ENCODE results near the gene PLCD4.

Gene PLCD4

GRCh38 chr2:218607436-218608115 is at the start of gene PLCD4:
TSS of gene PLCD4 (plus strand) at chr2:218607899. CDS start at chr2:218615740, 7,841 bp downstream.
- DNase-seq = no peak

- no peak for DNase-seq
These were observed 49.8 kb upstream of the PLCD4 start for GRCh38 chr2:218557941-218558340.

GRCh38 chr2:218558986-218559385 is 48.7 kb upstream of the PLCD4 start:
- no peak for DNase-seq

GRCh38 chr2:218564056-218564455 is 43.6 kb upstream of the PLCD4 start:
- DNase-seq = no peak

- DNase-seq = no peak
These were observed 41.4 kb upstream of the PLCD4 start for GRCh38 chr2:218566296-218566695.

- DNase-seq = no peak
These were observed 39.9 kb upstream of the PLCD4 start for GRCh38 chr2:218567797-218568189.

- DNase-seq = peak; percentile 100
These were observed 39.3 kb upstream of the PLCD4 start, which contains the start of the genes CNOT9 and USP37 for GRCh38 chr2:218568190-218569037. TSS of gene CNOT9 (plus strand) at chr2:218568839. CDS start at chr2:218568955, 116 bp downstream. TSS of gene USP37 (minus strand) at chr2:218568351. CDS start at chr2:218558653, 9,698 bp downstream.

GRCh38 chr2:218569038-218569431 is 38.7 kb upstream of the PLCD4 start:
- peak; percentile 69 for DNase-seq

GRCh38 chr2:218569661-218570500 is 37.8 kb upstream of the PLCD4 start:
- DNase-seq = no peak

- no peak for DNase-seq
These were observed 36.8 kb upstream of the PLCD4 start for GRCh38 chr2:218570850-218571249.

- no peak for DNase-seq
These were observed 30.8 kb upstream of the PLCD4 start for GRCh38 chr2:218576854-218577253.

GRCh38 chr2:218577482-218578220 is 30.0 kb upstream of the PLCD4 start:
- DNase-seq = no peak

- no peak for DNase-seq
These were observed 29.3 kb upstream of the PLCD4 start for GRCh38 chr2:218578272-218578877.

- no peak for DNase-seq
These were observed 25.6 kb upstream of the PLCD4 start for GRCh38 chr2:218582076-218582475.

GRCh38 chr2:218583983-218584850 is 23.5 kb upstream of the PLCD4 start:
- no peak for DNase-seq

GRCh38 chr2:218585541-218585940 is 22.2 kb upstream of the PLCD4 start:
- DNase-seq = no peak

- DNase-seq = no peak
These were observed 2.3 kb upstream of the PLCD4 start for GRCh38 chr2:218605432-218605831.

GRCh38 chr2:218615868-218616315 is 8.2 kb downstream of the PLCD4 start:
- DNase-seq = no peak

- no peak for DNase-seq
These were observed 10.6 kb downstream of the PLCD4 start for GRCh38 chr2:218618102-218618860.

GRCh38 chr2:218621007-218621406 is 13.3 kb downstream of the PLCD4 start:
- no peak for DNase-seq

Measured in activated T-cell treated with anti-CD3 and anti-CD28 coated beads, Interleukin-2, amount 50 U/mL, for 1 hour (primary cell).